Skeletal muscle tissue (tissue), 1 donor: ENCODE data around the gene SLC25A36. TPM values are rescaled to one million over a fixed set of nuclear protein-coding genes. Genes with fewer than 3 reads are reported as not detected.

ENCODE experiments used
- total RNA-seq: library from RNA; depleted of rRNA; stranded (reverse); fragments of >200 nt; gene quantifications from one replicate; pipeline ENCODE4 v1.2.3, GENCODE V29; 2014

SLC25A36 gene
- total RNA-seq, 1 donor from 2014 or later, result 56.9 TPM

Other genes starting within 250 kb of the SLC25A36 start
- gene SPSB4, start 109.5 kb downstream of the SLC25A36 start, total RNA-seq, result 12.0 TPM